Measurements from ENCODE around the gene CDC14B. TPM values are rescaled to one million over a fixed set of nuclear protein-coding genes. Genes with fewer than 3 reads are reported as not detected.
"Not testable (repeated sequence)": the region's sequence is repeated elsewhere in the genome, so short reads cannot be mapped to it uniquely, and the experiment has no call there.

Gene CDC14B
- 13.2 and 26.8 TPM in 2 replicates for total RNA-seq

- peak; percentile 88 for DNase-seq (ENCODE audit: low read depth)
- peak within 1 kb of the TSS; percentile 68 for H3K4me3 ChIP-seq (ENCODE audit: low read depth, low read length)
- no peak for TF ChIP-seq CTCF (IDR thresholded peaks at IDR 0.05; ENCODE audit: insufficient read depth, low read depth, low read length)
These were observed at the start of gene CDC14B for GRCh38 chr9:96619491-96620180. TSS of gene CDC14B (minus strand) at chr9:96619843. CDS start at chr9:96619378, 465 bp downstream.

- no peak for DNase-seq (ENCODE audit: low read depth)
- TF ChIP-seq CTCF (IDR thresholded peaks at IDR 0.05; ENCODE audit: insufficient read depth, low read depth, low read length), result no peak
- no peak overlapping the region for H3K4me3 ChIP-seq (ENCODE audit: low read depth, low read length)
These were observed 49.4 kb upstream of the CDC14B start for GRCh38 chr9:96668868-96669534.

- TF ChIP-seq CTCF (IDR thresholded peaks at IDR 0.05; ENCODE audit: insufficient read depth, low read depth, low read length), result no peak
- H3K4me3 ChIP-seq (ENCODE audit: low read depth, low read length), result no peak overlapping the region
- no peak for DNase-seq (ENCODE audit: low read depth)
These were observed 47.7 kb upstream of the CDC14B start for GRCh38 chr9:96667363-96667728.

- not testable (repeated sequence) for H3K4me3 ChIP-seq (ENCODE audit: low read depth, low read length)
- peak; percentile 82 for DNase-seq (ENCODE audit: low read depth)
These were observed 47.2 kb upstream of the CDC14B start for GRCh38 chr9:96666653-96667362.

GRCh38 chr9:96665789-96666188, 46.1 kb upstream of the CDC14B start:
- DNase-seq (ENCODE audit: low read depth), result no peak
- no peak overlapping the region for H3K4me3 ChIP-seq (ENCODE audit: low read depth, low read length)
- no peak for TF ChIP-seq CTCF (IDR thresholded peaks at IDR 0.05; ENCODE audit: insufficient read depth, low read depth, low read length)

More at GRCh38 chr9:96666653-96667362, 47.2 kb upstream of the CDC14B start:
- peak; percentile 73 for TF ChIP-seq CTCF (IDR thresholded peaks at IDR 0.05; ENCODE audit: insufficient read depth, low read depth, low read length)

GRCh38 chr9:96663506-96664120, 44.0 kb upstream of the CDC14B start:
- peak; percentile 17 for DNase-seq (ENCODE audit: low read depth)
- H3K4me3 ChIP-seq (ENCODE audit: low read depth, low read length), result no peak overlapping the region
- no peak for TF ChIP-seq CTCF (IDR thresholded peaks at IDR 0.05; ENCODE audit: insufficient read depth, low read depth, low read length)

All from fibroblast of villous mesenchyme (primary cell).